HG03575 (cell line): ENCODE data around the gene TMEM242.
"Not testable (repeated sequence)": the region's sequence is repeated elsewhere in the genome, so short reads cannot be mapped to it uniquely, and the experiment has no call there.

Experiments used
- ATAC-seq: cut with Tn5 transposase; IDR thresholded peaks from one replicate; pipeline ENCODE4 v1.9.1; 2021; ENCODE audit not compliant: unreplicated experiment, insufficient number of reproducible peaks, low FRiP score; ENCODE audit errors: extremely low read depth

Gene TMEM242

GRCh38 chr6:157323255-157323965, at the start of gene TMEM242:
Gene TMEM242 (minus strand): TSS chr6:157323519. CDS start chr6:157323499, 20 bp downstream.
- ATAC-seq = peak; percentile 56

DNA sequence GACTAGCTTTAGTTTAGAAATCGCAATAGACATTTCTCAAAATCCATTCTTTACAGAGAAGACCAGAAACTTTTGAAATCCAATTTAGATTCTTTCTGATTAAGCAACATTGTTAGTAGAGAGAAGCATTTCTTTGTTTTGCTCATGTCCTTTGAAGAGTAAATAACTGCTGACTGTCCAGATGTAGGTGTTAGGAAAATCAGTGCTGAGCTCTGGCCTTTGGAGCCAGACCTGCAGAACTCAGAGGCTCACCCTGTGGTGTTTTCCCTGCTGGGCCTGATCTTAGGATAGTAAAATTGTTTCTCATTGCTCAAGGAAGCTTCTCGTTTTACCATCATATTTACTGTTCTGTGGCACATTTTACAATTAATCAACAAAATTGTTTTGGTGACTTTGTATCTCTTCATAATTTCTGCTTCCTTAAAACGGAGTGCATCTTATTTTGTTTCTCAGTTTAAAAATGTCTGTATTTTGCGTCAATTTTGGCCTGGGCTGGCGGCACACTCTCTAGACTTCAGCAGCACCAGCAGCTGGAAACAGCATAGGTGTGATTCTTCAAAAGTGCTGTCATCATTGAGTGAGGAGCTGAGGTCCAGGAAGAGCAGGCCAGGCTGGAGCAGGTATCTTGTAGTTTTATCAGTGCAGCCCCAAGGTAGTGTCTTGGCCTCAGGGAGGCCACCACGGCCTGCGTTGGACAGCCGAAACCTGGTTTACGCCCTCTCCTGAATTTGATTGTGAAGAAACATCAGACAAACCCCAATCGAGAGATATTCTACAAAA, 49.4 kb upstream of the TMEM242 start:
- ATAC-seq = no peak

DNA sequence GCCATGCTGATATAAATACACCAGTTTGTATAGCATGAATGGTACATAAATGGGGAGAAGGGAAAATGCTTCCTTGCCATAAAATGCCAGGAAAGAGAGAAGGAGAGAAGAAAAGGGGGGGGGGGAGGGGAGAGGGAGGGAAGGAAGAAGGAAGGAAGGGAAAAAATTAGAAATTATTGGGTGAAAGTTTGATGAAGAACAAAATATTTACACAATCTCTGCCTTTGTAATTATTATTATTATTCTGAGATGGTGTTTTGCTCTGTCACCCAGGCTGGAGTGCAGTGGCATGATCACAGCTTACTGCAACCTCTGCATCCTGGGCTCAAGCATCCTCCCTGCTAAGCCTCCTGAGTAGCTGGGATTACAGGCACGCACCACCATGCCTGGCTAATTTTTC, 47.4 kb upstream of the TMEM242 start:
- no peak for ATAC-seq

GRCh38 chr6:157368359-157369049, 45.2 kb upstream of the TMEM242 start:
- no peak for ATAC-seq

DNA sequence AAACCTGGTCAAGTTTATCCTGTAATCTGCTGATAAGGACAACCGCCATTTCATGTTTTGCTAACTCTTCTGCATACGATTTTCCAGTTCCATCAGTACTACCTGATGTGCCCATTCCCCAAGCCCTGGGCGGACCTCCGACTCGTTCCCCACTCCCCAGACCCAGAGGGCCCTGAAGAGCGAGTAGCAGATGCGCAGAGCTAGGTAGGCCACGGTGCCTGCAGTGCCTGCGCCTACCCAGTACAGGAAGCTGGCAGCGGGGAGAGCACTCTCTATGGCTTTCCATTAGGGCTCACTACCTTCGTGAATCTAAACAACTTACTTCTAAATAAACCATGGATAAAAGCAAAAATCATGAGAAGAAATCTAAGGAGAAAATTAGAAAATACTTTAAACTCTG, 43.3 kb upstream of the TMEM242 start:
- no peak for ATAC-seq

GRCh38 chr6:157364705-157365104, 41.4 kb upstream of the TMEM242 start:
- no peak for ATAC-seq

GRCh38 chr6:157361886-157362285, 38.6 kb upstream of the TMEM242 start:
- ATAC-seq = no peak

GRCh38 chr6:157358287-157358686, 35.0 kb upstream of the TMEM242 start:
- ATAC-seq = no peak

DNA sequence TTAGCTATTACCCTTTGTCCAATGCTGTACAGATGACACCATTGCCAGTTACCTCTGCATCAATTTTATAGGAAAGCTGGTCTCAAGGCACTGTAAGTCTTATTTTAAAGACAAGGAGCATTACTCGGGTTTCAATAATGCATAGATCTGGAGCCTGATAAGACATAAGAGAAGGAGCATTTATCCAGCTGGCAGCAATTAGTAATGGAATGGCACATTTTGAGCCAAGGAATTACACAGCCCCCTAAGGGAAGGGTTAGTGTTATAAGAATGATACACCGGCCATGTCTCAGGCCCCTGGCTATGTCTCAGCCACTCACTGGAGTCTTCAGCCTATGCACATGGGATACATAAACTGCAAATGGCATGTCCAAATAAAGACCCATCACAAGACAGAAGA, 23.1 kb upstream of the TMEM242 start:
- ATAC-seq = no peak

DNA sequence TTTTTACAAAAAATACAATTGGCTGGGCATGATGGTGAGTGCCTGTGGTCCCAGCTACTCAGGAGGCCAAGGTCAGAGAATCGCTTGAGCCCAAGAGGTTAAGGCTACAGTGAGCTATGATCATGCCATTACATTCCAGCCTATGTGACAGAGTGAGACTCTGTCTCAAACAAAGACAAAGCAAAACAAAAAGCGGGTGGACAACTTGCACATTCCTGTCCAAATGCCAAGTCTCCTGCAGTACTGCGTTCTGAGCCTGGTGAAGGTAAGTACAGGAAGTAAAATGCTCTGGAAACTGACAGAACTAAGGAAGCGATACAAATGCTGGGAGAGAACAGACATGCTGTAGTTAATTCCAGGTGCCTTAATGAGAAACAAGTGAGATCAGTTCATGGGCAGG, 20.4 kb upstream of the TMEM242 start:
- no peak for ATAC-seq

DNA sequence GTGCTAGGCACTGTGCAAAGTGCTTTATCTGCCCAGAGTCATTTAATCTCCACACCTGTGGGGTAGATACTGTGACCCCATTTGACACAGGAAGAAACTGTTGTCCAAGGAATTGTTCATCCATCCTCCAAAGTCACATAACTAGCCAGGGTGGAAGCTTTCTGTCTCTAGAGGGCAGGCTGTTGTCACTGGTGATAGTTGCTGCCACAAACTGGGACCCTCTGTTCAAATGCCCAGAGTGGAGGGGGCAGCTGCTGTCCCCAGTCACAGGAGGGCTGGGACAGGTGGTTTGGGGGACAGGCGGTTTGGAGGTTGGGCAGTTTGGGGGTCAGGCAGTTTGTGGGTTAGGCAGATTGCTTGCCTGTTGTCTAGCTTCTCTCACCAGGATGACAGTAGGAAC, 16.1 kb upstream of the TMEM242 start:
- ATAC-seq = no peak

DNA sequence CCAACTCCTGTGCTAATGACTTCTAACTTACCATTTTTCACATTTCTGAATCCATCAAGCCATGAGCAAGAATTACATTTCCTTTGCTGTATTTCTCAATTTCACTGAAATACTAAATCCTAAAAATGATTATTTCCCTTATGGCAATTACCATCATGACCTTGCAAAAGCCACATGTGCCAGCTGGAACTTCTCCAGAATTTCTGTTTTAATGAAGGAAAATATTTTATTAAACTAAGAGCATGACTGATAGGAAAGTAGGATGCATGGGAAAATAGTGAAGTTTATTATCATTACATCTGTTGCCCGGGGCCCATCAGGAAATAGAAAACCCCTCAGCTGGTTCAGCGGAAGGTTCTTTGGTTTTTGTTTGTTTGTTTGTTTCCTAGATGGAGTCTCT, 14.4 kb upstream of the TMEM242 start:
- no peak for ATAC-seq

DNA sequence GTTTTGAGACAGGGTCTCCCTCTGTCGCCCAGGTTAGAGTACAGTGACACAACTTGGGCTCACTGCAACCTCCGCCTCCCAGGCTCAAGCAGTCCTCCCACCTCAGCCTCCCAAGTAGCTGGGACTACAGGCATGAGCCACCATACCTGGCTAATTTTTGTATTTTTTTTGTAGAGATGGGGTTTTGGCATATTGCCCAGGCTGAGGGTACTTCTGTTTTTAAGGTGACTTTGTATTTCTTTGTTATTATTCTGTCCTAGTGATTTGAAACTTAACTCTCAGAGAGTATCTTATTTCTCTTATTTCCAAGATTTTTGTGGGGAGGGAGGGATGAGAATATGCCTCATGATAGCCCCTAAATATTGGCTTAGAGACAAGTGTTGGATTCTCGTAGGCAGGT, 14.0 kb upstream of the TMEM242 start:
- ATAC-seq = not testable (repeated sequence)

- no peak for ATAC-seq
Observed at GRCh38 chr6:157335829-157336228, 12.5 kb upstream of the TMEM242 start.

DNA sequence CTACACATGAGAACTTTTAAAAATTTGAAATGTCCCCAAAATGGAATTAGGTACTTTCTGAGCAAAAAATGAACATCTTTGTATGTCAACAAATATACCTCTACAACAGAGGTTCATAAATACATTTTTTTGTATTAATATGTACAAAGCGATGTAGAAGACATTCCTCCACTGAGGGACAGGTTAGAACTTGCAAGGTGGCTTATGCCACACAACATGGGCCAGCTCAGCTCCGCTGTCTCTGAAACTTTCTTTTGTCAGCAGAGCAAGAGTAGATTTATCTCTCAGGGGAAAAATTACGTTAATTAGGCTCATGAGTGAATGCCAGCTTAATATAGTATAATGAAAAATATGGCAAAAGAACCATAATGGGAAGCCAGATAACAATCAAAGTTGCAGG, 10.6 kb upstream of the TMEM242 start:
- ATAC-seq = no peak

DNA sequence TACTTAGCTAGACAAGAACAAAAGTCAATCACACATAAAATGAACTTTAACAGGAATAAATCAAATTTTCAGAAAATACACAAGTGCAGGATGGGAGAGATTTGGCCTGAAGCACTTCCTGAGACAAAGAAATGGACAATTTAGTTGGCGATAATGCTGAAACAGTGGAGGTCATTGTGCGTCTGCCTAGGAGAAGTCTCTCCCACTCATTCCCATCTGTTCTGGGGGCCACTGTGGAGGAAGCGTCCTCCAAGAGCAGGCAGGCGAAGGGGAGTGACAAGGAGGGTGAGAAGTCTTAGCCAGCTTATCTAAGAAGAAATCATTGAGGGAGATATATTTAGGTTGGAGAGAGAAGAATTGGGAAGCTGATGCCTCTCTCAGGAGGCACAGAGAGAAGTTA, 10.2 kb upstream of the TMEM242 start:
- no peak for ATAC-seq

DNA sequence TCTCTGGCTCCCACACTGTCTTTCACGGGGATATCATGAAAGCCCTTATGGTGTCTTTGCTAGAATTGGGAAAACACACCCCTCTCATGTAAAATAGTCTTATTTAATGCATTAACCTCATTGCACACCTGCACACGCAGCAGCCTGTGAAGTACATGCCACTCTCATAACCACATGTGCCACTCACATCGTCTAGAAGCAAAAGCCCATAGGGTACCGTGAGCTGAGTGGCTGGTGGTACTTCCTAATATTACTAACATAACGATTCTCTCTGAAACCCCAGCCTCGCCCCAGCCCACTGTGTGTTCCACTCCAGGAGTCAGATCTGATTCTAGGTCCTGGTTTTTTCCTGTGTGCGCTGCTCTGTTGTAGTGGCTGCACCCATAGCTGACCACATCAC, 9.5 kb upstream of the TMEM242 start:
- no peak for ATAC-seq

- ATAC-seq = no peak
Observed at GRCh38 chr6:157330831-157331230, 7.5 kb upstream of the TMEM242 start.

GRCh38 chr6:157329829-157330228, 6.5 kb upstream of the TMEM242 start:
- ATAC-seq = no peak

- ATAC-seq = no peak
Observed at GRCh38 chr6:157328108-157328692, 4.9 kb upstream of the TMEM242 start.
